OCI-LY7 (cell line): ENCODE data around the gene EEF1A1. TPM values are rescaled to one million over a fixed set of nuclear protein-coding genes. Genes with fewer than 3 reads are reported as not detected.
"Not testable (repeated sequence)": the region's sequence is repeated elsewhere in the genome, so short reads cannot be mapped to it uniquely, and the experiment has no call there.

ENCODE experiments used
- BruUV-seq: library from RNA; stranded (reverse); fragments of 400-500 nt; replicated peaks from 2 replicates; lab custom pipeline; 2021; lab: Mats Ljungman, UMichigan
- CTCF ChIA-PET: fragments of 300-600 bp; sonication (Branson Sonifier 250); formaldehyde crosslinking; loops from one replicate; lab custom pipeline; 2022; ENCODE audit warnings: antibody characterized with exemption; ENCODE audit not compliant: unreplicated experiment; lab: Charles Lee
- POLR2A ChIA-PET: fragments of 300-600 bp; sonication (Branson Sonifier 250); formaldehyde crosslinking; loops from one replicate; lab custom pipeline; 2022; ENCODE audit warnings: antibody characterized with exemption; lab: Charles Lee
- DNase-seq: peaks from one replicate; pipeline ENCODE4 v3.0.0-alpha.2; 2015; ENCODE audit warnings: low spot score
- H2AFZ ChIP-seq: fragments of 200-600 bp; sonication (generic), shearing (Covaris generic); 2 replicates; pipeline ENCODE4 v1.6.1; 2014; ENCODE audit warnings: mild to moderate bottlenecking, antibody characterized with exemption, low read length, moderate library complexity
- H3K27ac ChIP-seq: fragments of 200-600 bp; sonication (generic); 2 replicates; pipeline ENCODE4 v1.5.1; 2014; ENCODE audit warnings: mixed run types, low read depth, mild to moderate bottlenecking, moderate library complexity, low read length, inconsistent platforms; ENCODE audit not compliant: poor library complexity, severe bottlenecking
- H3K36me3 ChIP-seq: fragments of 200-600 bp; sonication (generic); 2 replicates; pipeline ENCODE4 v1.6.1; 2014; ENCODE audit warnings: mild to moderate bottlenecking, antibody characterized with exemption, low read length, moderate library complexity, mixed read lengths; ENCODE audit not compliant: insufficient read depth
- H3K4me1 ChIP-seq: fragments of 200-600 bp; sonication (generic); 2 replicates; pipeline ENCODE4 v1.5.1; 2014; ENCODE audit warnings: mild to moderate bottlenecking, low read length; ENCODE audit not compliant: insufficient read depth, poor library complexity, severe bottlenecking
- H3K4me2 ChIP-seq: fragments of 200-600 bp; sonication (generic); 2 replicates; pipeline ENCODE4 v1.6.1; 2014; ENCODE audit warnings: mild to moderate bottlenecking, low read length
- H3K4me3 ChIP-seq: fragments of 200-600 bp; sonication (generic); 2 replicates; pipeline ENCODE4 v1.5.1; 2014; ENCODE audit warnings: mild to moderate bottlenecking, low read depth, low read length; ENCODE audit not compliant: poor library complexity, severe bottlenecking
- H3K79me2 ChIP-seq: fragments of 200-600 bp; sonication (generic); 2 replicates; pipeline ENCODE4 v1.6.1; 2016; ENCODE audit warnings: low read depth, mild to moderate bottlenecking, low read length, moderate library complexity, mixed read lengths; ENCODE audit not compliant: insufficient read depth
- H3K9me2 ChIP-seq: fragments of 200-600 bp; sonication (generic); 2 replicates; pipeline ENCODE4 v1.6.1; 2016; ENCODE audit warnings: mild to moderate bottlenecking, low read length, mixed read lengths; ENCODE audit not compliant: insufficient read depth
- H3K9me3 ChIP-seq: fragments of 200-600 bp; sonication (generic); 2 replicates; pipeline ENCODE4 v1.6.1; 2014; ENCODE audit warnings: mild to moderate bottlenecking, mixed run types, low read length, mixed read lengths
- H4K20me1 ChIP-seq: fragments of 200-600 bp; sonication (generic); 2 replicates; pipeline ENCODE4 v1.6.1; 2014; ENCODE audit warnings: mild to moderate bottlenecking, antibody characterized with exemption, low read length, moderate library complexity, mixed read lengths; ENCODE audit not compliant: insufficient read depth
- EZH2phosphoT487 ChIP-seq: fragments of 200-600 bp; sonication (generic); IDR thresholded peaks from 2 replicates; pipeline ENCODE4 v1.6.1; 2018; ENCODE audit warnings: low read depth, borderline replicate concordance, mild to moderate bottlenecking, mixed run types, antibody characterized with exemption, low read length, moderate library complexity, mixed read lengths
- intact Hi-C: fragments of 100-400 bp; cut with micrococcal nuclease; formaldehyde crosslinking; loops from one replicate; pipeline ENCODE4 v1.10.0; 2022; ENCODE audit not compliant: unreplicated experiment
- total RNA-seq, 2 experiments: library from RNA; depleted of rRNA in 1 of 2; stranded (reverse); fragments of >200 nt in 1 of 2; shearing (Covaris generic) in 1 of 2; gene quantifications; 2 replicates each; pipeline ENCODE4 v1.2.3, GENCODE V29; 2014 to 2022
- TF ChIP-seq, protein P1 (sequence below): fragments of 200-600 bp; sonication (generic); conservative IDR thresholded peaks from 2 replicates; pipeline ENCODE4 v1.5.1; 2014; ENCODE audit warnings: mild to moderate bottlenecking, antibody characterized with exemption, low read length, moderate library complexity, mixed read lengths

The EEF1A1 gene
- total RNA-seq, 2 experiments from 2014 or later, result 8,152 to 8,197 TPM

DNA sequence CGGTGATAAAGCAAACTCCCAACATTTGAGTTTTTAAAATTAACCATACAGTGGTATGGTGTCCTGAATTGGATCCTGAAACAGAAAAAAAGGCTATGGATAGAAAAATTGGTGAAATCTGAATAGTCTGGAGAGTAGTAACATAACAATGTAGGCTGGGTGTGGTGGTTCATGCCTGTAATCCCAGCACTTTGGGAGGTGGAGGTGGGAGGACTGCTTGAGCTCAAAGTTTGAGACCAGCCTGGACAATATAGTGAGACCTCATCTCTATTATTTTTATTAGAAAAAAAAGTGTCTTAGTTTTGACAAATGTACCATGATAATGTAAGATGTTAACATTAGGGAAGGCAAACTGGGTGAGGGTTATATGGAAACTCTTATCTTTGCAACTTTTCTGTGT is 11.0 kb downstream of the EEF1A1 start:
- TF ChIP-seq EZH2phosphoT487, result no peak
- TF ChIP-seq, protein P1, sequence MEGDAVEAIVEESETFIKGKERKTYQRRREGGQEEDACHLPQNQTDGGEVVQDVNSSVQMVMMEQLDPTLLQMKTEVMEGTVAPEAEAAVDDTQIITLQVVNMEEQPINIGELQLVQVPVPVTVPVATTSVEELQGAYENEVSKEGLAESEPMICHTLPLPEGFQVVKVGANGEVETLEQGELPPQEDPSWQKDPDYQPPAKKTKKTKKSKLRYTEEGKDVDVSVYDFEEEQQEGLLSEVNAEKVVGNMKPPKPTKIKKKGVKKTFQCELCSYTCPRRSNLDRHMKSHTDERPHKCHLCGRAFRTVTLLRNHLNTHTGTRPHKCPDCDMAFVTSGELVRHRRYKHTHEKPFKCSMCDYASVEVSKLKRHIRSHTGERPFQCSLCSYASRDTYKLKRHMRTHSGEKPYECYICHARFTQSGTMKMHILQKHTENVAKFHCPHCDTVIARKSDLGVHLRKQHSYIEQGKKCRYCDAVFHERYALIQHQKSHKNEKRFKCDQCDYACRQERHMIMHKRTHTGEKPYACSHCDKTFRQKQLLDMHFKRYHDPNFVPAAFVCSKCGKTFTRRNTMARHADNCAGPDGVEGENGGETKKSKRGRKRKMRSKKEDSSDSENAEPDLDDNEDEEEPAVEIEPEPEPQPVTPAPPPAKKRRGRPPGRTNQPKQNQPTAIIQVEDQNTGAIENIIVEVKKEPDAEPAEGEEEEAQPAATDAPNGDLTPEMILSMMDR, result no peak
- no TSS peak for BruUV-seq
- no peak for DNase-seq
- no peak overlapping the region for H3K4me2 ChIP-seq
- no peaks in the 10 kb centered on the region; the same call in 1 of the 2 replicates for H3K9me3 ChIP-seq
- no peak overlapping the region for H3K27ac ChIP-seq
- peaks cover 29% of the 10 kb centered on the region for H3K36me3 ChIP-seq
- CTCF ChIA-PET, result no interaction called here
- H3K4me3 ChIP-seq, result no peak overlapping the region
- H3K4me1 ChIP-seq, result peaks cover 3% of the 10 kb centered on the region
- H2AFZ ChIP-seq, result no peak overlapping the region
- no peaks in the 10 kb centered on the region for H3K9me2 ChIP-seq
- peaks cover under 1% of the 10 kb centered on the region; the same call in 1 of the 2 replicates for H4K20me1 ChIP-seq
- intact Hi-C loops, result no loop called here
- POLR2A ChIA-PET, result interaction anchor here (0.6 to 1.0 kb wide), 3 partner anchors 10 to 90 kb away, joined by 4 to 5 read pairs (median 4); no protein-coding TSS in a partner anchor
- no peaks in the 10 kb centered on the region for H3K79me2 ChIP-seq

DNA sequence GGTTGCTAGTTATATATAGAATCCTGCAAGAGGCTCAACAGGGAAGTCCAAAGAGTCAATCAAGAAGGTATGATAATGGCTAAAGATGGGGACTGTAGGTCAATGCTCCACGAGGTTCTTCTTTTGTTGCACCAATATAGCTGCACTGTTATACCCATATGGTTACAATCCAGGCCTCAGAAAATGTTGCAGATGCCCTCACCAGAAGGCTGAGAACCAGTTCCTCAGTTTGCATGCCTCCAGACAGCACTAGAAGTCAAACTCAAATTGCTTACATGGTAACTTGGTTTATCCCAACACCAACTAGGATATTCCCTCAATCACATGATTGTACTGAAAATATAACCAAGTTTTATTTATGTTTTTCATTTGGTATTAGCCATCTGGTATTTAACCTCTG is 12.1 kb downstream of the EEF1A1 start:
- Histone ChIP-seq H3K79me2 (no peaks in the 10 kb centered on the region), H3K4me3 (no peak overlapping the region), H3K9me3 (no peaks in the 10 kb centered on the region; the same call in 1 of the 2 replicates), H3K4me2 (no peak overlapping the region), H3K4me1 (no peaks in the 10 kb centered on the region), H4K20me1 (no peaks in the 10 kb centered on the region), H3K27ac (no peak overlapping the region), H3K9me2 (no peaks in the 10 kb centered on the region), H2AFZ (no peak overlapping the region), H3K36me3 (peaks cover 30% of the 10 kb centered on the region)
- DNase-seq, result no peak
- intact Hi-C loops, result no loop called here
- POLR2A ChIA-PET, result interaction anchor here (0.7 kb wide), 2 partner anchors 9 to 12 kb away, joined by 3 read pairs; no protein-coding TSS in a partner anchor
- BruUV-seq, result no TSS peak
- no peak for TF ChIP-seq EZH2phosphoT487
- TF ChIP-seq, protein P1, result no peak
- CTCF ChIA-PET, result no interaction called here

DNA sequence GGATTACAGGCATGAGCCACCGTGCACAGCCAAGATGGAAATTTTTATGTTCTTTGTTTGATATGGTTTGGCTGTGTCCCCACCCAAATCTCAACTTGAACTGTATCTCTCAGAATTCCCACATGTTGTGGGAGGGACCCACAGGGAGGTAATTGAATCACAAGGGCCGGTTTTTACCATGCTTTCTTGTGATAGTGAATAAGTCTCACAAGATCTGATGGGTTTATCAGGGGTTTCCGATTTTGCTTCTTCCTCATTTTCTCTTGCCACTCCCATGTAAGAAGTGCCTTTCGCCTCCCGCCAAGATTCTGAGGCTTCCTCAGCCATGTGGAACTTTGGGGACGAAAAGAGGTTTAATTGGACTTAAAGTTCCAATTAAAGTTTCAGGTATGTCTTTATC is 14.6 kb downstream of the EEF1A1 start:
- ChIA-PET CTCF (no interaction called here), POLR2A (no interaction called here)
- no peak for DNase-seq
- no peaks in the 10 kb centered on the region; the same call in 1 of the 2 replicates for H3K9me3 ChIP-seq
- no peak overlapping the region for H3K4me3 ChIP-seq
- H4K20me1 ChIP-seq, result no peaks in the 10 kb centered on the region
- H3K4me1 ChIP-seq, result no peaks in the 10 kb centered on the region
- intact Hi-C loops, result no loop called here
- H3K27ac ChIP-seq, result no peak overlapping the region
- H3K79me2 ChIP-seq, result no peaks in the 10 kb centered on the region
- no peaks in the 10 kb centered on the region for H3K9me2 ChIP-seq
- H3K4me2 ChIP-seq, result no peak overlapping the region
- H3K36me3 ChIP-seq, result peaks cover 42% of the 10 kb centered on the region
- no TSS peak for BruUV-seq
- TF ChIP-seq, protein P1, result no peak
- no peak for TF ChIP-seq EZH2phosphoT487
- H2AFZ ChIP-seq, result no peak overlapping the region

GRCh38 chr6:73505705-73506104 is 15.1 kb downstream of the EEF1A1 start:
- H3K4me2 ChIP-seq, H3K79me2 ChIP-seq, CTCF ChIA-PET, BruUV-seq, H3K4me3 ChIP-seq, intact Hi-C loops, DNase-seq, H2AFZ ChIP-seq, H3K27ac ChIP-seq, H4K20me1 ChIP-seq, H3K4me1 ChIP-seq, POLR2A ChIA-PET, H3K9me2 ChIP-seq, H3K9me3 ChIP-seq: not testable (repeated sequence)
- H3K36me3 ChIP-seq, result peaks cover 48% of the 10 kb centered on the region
